ELF-1 (cell line): Measurements from ENCODE around the gene DGUOK.
A peak's percentile ranks its signal among the peaks of the same experiment; 100 is the strongest.
"Not testable (repeated sequence)": the region's sequence is repeated elsewhere in the genome, so short reads cannot be mapped to it uniquely, and the experiment has no call there.

ENCODE experiments used
- DNase-seq: peaks from one replicate; pipeline ENCODE4 v3.0.0-alpha.2; 2016; ENCODE audit warnings: low read depth, low spot score

The DGUOK gene

DNA sequence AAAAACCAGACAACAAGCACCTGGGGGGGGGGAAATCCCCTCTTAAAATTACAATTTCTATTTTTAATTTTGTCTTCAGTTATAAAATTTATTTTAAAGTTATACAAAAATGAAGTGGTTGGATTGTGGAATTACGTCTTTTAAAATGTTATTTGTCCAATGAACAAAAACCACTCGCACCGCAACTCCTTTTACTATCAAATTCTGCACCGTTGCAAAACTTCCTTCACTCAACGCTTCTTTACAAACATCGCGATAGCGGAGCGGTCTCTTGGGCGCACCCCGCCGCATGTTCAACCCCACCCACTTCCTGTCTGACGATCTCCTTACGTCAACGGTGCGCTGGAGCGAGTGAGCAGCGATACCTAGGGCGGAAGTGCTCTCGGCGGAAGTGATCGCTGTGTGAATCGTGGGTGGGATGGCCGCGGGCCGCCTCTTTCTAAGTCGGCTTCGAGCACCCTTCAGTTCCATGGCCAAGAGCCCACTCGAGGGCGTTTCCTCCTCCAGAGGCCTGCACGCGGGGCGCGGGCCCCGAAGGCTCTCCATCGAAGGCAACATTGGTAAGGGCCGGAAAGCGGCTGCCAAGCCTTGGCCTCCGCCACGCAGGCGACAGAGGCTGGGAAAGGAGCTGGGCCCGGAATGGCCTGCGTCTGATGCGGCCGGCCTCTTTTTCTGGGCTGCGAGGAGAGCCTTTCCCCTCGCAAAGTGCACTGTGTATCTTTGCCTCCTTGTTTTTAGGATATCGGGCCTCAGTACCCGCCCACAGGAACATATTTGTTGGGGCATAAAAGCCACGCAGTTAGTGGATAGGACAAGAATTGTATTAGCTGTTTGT is at the start of gene DGUOK:
DGUOK (plus strand) TSS at position 388 of the 835 bp plus-strand sequence; CDS start at position 419, 31 bp downstream.
- DNase-seq, result peak; percentile 98

DNA sequence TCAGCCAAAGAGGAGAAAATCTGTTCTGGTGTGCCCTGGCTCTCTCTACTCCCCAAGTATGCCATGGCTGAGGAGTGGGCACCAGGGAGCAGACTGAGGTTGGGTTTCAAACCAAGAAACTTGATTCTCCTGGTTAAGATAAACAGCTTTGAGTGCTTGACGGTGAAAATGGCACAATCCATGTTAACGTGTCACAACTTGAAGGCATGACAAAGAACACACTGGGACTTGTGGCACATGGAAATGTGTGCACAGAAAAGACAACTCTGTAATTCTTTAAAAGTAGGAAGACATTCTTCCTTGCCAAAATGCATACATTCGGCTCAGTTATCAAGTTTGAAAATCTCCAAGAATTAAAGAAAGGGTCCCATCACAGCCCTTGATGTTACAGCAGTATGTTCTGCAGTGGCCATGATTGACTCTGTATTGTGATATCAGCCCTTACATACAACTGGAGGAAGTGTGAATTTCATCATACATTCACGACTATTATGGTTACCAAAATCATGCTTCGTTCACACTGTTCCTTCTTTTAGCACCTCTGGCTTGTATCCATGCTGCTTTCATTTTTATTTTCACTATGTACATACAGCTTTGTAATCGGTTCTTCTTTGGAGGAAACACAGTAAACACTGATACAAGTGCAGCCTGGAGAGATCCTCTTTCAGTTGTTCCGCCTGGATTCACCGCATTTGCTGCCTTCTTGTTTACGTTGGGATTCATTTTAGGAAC is 49.4 kb upstream of the DGUOK start:
- DNase-seq, result no peak

DNA sequence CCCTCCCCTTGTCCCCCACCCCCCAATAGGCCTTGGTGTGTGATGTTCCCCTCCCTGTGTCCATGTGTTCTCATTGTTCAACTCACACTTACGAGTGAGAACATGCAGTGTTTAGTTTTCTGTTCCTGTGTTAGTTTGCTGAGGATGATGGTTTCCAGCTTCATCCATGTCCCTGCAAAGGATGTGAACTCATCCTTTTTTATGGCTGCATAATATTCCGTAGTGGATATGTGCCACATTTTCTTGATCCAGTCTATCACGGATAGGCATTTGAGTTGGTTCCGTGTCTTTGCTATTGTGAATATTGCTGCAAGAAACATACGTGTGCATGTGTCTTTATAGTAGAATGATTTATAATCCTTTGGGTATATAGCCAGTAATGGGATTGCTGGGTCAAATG is 48.7 kb upstream of the DGUOK start:
- DNase-seq, result not testable (repeated sequence)

DNA sequence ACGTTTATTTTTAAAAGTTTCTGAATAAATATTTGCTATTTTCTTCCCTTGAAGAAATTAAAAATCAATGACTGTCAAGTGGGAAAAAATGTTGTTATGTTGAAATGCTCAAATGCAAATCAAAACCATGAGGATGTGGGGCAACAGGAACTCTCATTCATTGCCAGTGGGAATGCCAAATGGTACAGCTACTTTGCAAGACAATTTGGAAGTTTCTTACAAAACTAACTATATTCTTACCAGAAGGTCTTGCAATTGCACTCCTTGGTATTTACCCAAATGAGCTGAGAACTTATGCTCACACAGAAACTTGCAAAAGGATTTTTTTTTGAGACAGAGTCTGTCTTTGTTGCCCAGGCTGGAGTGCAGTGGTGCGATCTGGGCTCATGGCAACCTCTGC is 41.3 kb upstream of the DGUOK start:
- no peak for DNase-seq

DNA sequence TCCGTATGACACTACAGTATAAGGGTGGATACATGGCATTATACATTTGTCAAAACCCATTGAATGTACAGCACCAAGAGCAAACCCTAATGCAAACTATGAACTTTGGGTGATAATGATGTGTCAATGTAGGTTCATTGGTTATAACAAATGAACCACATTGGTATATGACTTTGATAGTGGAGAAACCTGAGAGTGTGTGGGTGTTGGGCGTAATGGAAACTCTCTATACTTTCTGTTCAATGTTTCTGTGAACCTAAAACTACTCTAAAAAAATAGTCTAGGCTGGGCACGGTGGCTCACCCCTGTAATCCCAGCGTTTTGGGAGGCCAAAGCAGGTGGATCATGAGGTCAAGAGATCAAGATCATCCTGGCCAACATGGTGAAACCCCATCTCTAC is 40.3 kb upstream of the DGUOK start:
- no peak for DNase-seq

DNA sequence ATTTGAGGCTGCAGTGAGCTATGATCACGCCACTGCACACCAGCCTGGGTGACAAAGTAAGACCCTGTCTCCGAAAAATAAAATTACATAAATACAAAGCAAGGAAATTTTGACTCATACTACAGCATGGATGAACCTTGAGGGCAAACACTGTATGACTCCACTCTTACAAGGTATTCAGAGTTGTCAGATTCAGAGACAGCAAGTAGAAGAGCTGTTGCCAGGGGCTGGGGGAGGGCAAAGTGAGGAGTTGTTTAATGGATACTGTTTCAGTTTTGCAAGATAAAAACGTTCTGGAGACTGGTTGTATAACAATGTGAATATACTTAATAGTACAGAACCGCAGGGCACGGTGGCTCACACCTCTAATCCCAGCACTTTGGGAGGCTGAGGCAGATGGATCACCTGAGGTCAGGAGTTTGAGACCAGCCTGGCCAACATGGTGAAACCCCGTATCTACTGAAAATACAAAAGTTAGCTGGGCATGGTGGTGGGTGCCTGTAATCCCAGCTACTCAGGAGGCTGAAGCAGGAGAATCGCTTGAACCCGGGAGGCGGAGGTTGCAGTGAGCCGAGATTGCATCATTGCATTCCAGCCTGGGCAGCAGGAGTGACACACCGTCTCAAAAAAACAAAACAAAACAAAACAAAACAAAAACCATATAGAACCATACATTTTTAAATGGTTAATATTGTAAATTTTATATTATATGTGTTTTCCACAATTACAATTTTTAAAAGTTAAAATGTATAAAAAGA is 38.9 kb upstream of the DGUOK start:
- DNase-seq, result not testable (repeated sequence)

DNA sequence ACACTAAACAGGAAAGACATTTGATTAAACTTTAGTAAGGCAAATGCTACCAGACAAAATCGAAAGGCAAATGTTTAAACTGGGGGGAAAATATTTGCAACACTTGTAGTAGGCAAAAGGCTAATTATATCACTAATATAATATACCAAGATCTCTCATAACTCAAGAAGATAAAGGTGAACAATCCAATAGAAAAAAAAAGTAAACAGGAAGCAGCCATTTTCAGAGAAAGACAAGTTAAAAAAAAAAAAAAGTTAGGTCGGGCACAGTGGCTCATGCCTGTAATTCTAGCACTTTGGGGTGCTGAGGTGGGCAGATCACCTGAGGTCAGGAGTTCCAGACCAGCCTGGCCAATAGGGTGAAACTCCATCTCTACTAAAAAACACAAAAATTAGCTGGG is 38.3 kb upstream of the DGUOK start:
- no peak for DNase-seq

DNA sequence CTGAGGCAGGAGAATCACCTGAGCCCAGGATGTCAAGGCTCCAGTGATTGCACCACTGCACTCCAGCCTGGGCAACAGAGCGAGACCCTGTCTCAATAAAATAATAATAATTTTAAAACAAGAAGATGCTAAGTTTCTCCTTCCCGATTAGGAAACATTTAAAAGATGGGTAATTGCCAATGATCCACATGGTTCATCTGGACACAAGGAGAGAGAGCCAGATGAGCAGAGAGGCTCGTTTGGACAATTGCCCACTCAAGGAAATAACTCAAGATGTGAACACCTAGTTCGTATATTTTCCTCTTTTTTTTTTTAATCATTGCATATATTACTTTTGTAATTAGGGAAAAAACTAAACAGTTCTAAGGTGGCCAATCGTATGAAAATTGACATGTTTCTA is 37.5 kb upstream of the DGUOK start:
- DNase-seq, result no peak

DNA sequence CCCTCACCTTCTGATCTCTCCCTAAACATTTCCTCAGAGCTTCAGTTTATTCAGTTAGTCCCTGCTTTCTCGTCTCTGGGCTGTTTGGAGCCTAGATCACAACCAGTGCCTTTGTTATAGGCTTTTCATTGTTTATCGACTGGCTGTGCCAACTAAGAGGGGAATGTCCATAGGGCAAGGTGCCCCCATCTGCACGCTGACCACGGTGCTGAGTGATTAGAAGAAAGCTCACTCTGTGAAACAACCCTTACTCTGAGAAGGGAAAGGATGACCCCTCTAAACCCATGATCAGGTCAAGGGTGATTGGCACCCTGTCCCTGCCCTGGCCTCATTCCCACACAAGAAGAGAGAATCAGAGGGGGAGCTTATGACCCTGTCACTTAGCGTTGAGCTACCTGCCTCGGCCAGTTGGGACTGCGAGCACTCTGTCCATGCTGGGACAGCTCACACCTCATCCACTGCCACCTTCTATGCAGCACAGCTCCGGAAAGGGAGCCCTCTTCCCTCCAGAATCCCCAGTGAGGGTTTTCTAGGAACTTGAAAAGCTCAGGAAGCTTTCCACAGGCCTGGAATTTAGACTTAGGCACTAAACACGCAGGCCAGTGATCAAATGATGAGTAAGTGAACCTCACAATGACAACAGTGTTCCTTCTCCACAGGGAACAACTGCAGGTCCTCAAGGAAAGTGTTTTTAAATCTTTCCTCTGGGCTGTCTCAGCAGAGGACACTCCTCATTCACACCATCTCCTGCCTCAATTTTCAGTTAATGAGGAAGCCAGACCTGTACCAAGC is 36.2 kb upstream of the DGUOK start:
- DNase-seq, result no peak

DNA sequence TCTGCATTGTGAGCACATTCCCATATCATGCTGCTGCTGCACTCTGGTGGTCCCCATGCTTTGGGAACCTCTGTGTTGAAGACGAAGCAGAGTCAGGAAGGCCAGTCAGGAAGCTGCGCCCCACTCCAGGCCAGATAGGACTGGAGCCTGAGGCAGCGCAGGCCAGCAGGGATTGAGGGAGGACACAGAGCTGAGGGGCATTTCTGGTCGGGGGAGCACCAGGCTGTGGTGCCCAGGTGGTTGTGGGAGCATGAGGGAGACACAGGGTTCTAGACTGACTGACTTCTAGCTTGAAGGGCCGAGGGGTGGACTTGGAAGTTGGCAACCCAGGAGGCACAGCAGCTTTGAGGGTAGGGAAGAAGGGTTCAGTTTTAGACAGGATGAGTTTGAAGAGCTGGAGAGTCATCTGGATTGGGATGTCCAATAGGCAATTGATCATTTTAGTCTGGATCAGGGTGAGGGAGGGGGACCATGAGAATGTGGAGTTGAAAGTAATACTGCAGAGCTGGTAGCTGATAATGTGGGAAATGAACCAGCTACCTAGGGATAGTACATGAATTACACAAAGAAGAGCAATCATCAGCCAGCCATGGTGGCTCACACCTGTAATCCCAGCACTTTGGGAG is 35.3 kb upstream of the DGUOK start:
- DNase-seq, result no peak

DNA sequence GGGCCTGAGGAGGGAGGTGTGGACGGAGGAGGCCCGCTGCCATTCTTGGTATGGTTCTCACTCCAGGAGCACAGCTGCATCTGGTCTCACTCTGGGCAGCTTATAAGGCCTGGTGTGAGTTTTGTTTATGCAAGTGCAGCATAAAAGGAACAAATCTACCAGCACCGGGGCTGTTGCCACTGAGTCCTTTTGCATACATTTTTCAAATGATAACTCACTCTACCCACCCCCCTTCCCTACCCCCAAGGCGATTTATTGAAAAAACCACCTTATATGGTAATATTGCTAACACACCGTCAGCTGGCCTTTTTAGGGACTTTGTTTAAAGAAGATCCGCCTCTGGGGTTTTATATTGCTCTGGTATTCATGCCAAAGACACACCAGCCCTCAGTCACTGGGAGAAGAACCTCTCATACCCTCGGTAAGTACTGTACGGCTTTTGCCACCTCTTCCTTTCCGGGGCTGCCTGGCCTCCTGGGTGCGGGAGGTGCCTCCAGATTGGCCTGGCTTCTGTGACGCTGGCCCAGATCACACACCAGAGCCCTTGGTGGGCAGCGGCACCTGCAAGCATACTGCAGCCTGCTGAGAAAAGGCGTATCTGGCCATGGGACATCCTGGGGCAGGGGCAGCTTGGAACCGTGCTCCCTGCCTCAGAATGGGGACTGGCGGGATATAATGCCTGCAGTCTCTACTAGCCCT is 33.9 kb upstream of the DGUOK start, which contains the start of gene ACTG2:
ACTG2 (plus strand) TSS at position 378 of the 699 bp plus-strand sequence. CDS start 8,304 bp downstream, outside the sequence.
- peak; percentile 18 for DNase-seq

DNA sequence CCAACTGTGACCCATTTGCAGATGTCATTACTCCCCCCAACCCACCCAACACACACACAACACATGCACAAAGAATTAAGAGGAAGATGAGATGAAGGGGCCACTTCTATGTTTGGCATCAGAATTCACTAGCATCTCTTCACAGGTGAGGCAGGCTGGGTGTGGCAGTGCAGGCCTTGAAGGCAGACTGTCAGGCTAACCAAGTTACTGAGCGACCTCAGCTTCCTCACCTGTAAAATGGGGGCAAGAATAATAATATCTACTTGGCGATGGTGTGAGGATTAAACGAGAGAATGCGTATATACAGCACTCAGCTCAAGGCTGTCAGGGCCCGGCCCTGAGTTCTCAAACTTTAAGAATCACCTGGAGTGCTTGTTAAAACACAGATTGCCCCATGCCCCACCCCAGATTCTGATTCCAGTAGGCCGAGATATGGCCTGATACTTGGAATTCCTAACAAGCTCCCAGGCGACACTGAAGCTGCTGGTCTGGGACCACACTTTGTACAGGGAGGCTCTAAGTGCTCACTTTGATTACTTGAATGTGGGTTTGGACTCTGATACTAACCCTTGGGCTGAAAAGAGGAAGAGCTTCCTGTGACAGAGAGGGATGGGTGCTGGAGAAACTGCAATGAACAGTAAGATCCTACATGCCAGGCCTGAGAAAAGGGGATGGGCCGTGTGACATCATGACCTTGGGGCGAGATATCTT is 32.8 kb upstream of the DGUOK start:
- DNase-seq, result no peak

DNA sequence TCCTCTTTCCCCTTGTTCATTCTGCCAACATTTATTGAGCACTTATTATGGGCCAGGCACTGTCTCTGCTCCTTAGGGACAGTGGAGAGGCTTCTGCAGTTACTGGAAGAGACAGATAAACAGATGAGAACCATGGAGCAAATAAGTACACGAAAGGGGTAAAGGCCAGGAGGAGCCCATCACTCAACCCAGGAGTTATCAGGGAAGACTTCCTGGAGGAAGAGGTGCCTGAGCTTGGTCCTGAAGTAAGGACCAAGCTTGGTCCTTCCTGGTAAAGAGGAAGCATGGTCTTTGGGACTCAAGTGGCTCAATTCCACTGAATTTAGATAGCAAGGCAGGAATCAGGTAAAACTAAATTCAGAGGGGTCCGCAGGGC is 32.2 kb upstream of the DGUOK start:
- DNase-seq, result no peak

DNA sequence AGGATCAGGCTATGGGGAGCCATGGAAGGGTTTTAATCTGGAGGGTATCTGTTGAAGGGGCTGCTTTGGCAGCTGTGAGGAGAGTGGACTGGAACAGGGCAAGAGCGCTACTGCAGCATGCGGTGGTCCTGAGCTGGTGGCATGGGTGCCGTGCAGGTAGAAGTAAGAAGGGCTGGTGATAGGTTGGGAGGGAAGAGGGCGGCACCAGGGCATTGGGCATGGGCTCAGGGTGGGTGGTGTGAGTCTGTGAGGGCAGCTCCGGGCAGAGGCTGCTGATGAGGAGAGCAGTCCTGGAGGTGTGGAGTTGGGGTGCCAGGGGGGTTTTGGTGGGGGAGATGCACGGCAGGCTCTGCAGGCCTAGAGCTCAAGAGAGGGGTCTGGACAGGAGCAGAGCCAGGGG is 31.8 kb upstream of the DGUOK start:
- DNase-seq, result no peak

DNA sequence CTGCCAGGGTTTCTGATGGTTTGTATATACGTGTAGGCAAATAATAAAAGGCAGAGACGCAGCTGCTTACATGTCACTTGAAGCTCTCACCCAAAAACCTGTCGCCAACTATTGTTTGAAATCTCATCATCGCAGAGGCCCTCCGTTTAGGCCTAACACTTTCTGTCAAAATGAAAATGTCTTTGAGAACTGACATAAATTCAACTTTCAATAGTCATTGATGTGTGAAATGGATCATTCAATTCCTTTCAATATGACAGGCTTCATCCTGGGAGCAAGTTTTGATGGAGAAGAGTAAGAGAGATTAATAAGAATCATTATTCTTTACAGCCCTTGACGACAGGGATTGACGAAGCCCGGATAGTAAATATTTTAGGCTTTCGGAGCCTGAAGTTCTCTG is 31.2 kb upstream of the DGUOK start:
- no peak for DNase-seq

DNA sequence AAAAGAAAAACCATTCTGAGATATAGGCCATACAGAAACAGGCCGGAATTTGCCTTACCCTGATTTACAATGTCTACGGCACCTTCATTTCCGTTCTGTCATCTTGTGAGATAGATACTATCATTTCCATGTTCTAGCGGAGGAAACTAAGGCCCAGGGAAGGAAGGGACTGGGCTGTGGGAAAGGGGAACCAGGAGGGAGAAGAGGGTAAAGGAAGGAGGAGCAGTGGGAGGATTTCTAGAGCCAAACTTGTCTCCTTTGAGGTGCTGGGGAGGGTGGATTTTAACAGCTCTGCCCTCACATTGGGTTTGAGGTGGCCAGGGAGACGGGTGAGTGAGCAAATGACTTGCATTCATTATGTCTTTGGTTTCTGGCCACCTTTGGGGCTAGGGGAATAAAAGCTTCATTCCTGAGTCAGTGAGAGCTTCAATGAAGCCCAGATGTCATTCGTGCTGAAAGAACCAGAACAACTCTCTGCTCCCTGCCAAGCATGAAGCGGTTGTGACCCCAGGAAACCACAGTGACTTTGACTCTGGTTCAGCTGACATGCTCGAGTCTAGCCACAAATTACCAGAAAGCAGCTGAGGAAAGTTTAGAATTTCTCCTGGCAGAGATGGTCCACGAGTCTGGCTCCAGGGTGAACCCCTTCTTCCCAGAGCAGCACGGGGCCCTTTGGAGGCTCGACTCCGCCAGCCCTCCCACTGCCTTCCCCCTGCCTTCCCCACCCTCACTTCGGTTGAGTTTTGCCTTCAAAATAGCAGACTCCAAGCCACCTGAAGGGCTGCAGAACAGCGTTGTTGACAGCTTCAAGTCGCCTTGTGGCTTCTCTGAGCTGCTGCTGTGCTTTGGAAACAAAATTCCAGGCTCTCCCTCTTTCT is 30.1 kb upstream of the DGUOK start:
- DNase-seq, result no peak

DNA sequence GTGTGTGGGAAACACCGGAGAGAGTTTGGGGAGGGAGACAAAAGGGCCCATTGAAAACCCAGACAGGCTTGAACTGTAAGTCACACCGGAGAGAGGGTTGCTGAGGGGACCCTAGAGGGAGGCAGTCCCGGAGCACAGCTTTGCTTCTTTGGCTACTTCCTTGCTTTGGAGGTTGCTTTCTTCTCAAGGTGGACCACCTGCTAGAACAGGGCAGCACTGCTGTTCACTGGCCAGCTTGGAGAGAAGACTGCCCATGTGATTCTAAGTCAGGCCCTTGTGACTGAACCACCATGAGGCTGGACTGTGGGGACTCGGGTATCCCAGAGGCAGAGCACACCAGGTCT is 29.5 kb upstream of the DGUOK start:
- DNase-seq, result no peak

DNA sequence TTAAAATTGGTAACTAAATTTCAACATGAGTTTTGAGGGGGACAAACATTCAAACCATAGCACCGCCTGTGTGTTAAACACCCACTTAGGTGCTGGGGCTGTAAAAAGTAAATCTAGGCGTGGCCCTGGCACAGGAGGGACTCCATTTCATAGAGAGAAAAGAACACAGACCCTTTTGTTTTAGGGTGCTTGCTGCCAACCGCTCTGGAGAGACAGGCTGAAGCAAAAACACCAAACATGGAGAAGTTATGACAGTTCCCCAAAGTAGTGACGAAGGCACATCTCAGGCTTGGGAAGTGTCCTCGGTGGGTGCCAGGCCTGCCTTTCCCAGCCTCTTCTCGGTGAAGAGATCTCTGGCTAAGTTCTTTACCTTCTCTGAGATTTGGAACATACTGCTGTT is 28.7 kb upstream of the DGUOK start:
- DNase-seq, result no peak

DNA sequence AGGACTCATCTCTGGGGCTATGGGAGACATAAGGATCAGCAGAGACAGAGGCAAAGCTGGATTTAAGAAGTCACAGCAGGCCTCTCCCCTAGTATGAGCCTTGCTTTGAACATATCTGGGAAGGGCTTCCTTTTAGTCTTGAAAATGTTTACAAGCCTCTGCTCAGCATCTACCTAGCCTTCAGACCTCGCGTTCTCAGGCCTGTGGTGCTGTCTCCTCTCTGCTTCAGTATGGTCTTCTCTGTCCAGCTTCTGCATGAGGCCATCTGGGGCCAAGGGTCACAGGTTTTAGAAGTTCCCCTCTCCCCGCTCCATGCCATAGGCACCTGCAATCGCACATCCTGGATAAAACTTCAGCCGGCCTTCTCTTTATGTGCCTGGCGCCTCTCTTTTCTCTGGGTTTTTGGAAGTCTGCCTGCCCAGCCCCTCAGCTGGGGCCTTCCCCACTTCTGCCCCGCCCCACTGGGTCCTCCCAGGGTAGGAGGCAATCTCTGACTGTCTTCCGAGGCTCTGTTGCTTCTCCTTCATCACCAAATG is 26.8 kb upstream of the DGUOK start:
- DNase-seq, result no peak
